ENCODE data around the gene GTF3C2.
A peak's percentile ranks its signal among the peaks of the same experiment; 100 is the strongest.
"Not testable (repeated sequence)": the region's sequence is repeated elsewhere in the genome, so short reads cannot be mapped to it uniquely, and the experiment has no call there.

Gene GTF3C2

DNA sequence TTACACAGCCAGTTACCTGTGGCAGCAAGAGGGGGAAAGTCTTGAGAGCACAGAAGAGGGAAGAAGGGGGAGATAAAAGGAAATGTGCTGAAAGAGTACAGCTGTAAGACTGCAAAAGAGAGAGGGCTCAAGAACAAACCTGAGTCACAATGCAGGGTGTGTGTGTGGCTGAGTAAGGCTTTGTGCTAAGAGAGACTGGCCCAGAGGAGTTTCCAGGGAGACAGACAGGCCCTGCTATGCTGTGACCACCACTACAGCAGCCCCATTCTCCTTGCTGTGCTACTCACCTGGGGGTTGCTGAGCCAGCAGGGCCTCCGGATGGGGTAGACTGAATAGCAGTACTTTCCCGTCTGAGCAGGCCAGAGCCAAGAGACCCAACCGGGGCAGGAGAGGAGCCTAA lies 21.3 kb downstream of the GTF3C2 start:
- H3K4me3 ChIP-seq (ENCODE audit: low read depth, low read length): no peak overlapping the region
- TF ChIP-seq, protein P1, sequence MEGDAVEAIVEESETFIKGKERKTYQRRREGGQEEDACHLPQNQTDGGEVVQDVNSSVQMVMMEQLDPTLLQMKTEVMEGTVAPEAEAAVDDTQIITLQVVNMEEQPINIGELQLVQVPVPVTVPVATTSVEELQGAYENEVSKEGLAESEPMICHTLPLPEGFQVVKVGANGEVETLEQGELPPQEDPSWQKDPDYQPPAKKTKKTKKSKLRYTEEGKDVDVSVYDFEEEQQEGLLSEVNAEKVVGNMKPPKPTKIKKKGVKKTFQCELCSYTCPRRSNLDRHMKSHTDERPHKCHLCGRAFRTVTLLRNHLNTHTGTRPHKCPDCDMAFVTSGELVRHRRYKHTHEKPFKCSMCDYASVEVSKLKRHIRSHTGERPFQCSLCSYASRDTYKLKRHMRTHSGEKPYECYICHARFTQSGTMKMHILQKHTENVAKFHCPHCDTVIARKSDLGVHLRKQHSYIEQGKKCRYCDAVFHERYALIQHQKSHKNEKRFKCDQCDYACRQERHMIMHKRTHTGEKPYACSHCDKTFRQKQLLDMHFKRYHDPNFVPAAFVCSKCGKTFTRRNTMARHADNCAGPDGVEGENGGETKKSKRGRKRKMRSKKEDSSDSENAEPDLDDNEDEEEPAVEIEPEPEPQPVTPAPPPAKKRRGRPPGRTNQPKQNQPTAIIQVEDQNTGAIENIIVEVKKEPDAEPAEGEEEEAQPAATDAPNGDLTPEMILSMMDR (IDR thresholded peaks at IDR 0.05; ENCODE audit: borderline replicate concordance, insufficient read depth, low read depth, low read length): no peak

DNA sequence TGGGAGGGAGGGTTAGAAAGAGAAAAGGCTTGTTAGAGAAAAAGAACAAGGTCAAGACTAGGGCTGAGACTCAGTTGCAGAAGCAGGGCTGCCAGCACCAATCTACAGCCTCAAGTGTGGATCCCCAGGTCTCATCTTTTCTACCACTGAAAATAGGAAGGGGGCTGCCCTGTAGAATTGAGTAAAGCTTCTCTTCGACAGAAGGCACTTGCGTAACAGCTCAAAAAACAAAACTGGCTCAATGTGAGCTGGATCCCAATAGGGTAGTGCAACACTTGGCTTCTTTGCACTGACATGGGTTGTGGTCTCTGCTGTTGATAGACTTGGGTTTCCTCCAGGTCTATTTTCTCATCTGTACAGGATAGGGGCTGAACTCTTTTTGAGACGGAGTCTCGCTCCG lies 31.8 kb downstream of the GTF3C2 start:
- no peak overlapping the region for H3K4me3 ChIP-seq (ENCODE audit: low read depth, low read length)
- TF ChIP-seq, protein P1 (IDR thresholded peaks at IDR 0.05; ENCODE audit: borderline replicate concordance, insufficient read depth, low read depth, low read length): no peak

DNA sequence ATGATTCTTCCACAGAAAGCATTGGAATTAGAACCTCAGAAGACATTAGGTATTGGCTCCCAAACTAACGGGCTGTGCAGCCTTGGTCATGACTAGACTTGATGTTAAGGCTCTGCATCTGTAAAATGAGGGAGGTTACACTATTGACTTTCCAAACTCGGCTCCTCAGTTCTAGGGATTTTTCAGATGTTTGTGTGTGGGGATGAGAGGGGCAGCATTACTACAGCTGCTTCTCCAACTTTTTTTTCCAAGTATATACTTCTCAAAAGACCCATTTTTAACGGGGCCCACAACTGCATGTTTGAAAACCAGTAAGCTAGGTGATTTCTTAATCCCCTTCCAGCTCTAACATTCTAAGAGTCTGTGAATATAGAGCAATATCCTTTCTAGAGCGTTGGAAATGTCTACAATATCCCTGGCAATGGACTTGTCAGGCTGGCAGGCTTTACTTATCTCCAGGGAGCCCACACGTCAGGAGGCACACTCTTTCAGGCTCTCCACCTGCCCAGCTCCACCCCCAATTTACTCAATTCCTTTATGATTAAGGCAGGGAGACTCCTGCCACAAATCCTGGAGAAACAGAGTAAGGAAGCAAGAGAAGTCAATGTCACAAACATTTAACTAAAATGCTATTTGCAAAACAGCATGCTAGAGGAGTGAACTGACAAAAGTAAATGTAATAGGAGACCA lies 32.8 kb downstream of the GTF3C2 start:
- peak overlapping the region; percentile 88 for H3K4me3 ChIP-seq (ENCODE audit: low read depth, low read length)
- TF ChIP-seq, protein P1 (IDR thresholded peaks at IDR 0.05; ENCODE audit: borderline replicate concordance, insufficient read depth, low read depth, low read length): no peak

DNA sequence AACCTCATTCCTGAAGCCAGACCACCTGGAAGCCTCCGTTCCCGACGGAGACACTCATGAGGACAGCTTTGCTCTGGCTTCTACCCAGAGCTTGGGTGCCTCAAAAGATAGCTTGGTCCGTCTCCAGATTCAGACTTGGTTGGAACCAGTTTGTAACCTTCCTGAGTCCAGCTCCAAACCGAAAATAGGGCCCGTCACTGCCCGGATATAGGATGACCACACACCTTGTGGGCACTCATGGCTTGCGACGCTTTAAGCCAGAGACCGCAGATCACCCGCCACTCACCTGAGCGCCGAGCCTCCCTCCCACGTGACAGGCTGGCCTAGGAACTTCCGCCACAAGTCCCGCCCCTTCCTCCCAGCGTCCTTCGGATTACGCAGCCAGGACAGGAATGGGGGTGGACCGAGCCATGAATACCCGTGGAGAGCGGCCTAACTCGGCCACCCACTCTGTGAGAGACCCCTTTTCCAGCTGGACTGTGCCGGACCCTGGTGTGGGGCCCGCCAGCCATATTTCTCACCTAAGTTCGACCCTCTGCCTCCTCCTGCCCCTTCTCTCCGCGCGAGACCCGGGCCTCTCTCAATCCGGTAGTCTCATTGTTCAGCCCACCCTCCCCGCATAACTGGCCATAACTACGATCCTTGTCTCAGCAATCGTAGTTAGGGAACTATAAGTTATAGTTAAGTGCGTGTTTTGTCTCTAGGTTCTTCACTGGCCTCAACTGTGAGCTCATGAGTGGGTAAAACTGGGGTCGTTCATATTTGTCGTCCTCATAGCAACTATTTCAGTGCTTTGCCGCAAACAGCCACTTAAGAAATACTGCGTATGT lies 33.6 kb downstream of the GTF3C2 start, which contains the start of gene MPV17:
Gene MPV17, minus strand, starts transcription at position 332 of the 830 bp plus-strand sequence. CDS start 580 bp downstream, outside the sequence.
- TF ChIP-seq, protein P1 (IDR thresholded peaks at IDR 0.05; ENCODE audit: borderline replicate concordance, insufficient read depth, low read depth, low read length): no peak
- H3K4me3 ChIP-seq (ENCODE audit: low read depth, low read length): peak within 1 kb of the TSS; percentile 88

DNA sequence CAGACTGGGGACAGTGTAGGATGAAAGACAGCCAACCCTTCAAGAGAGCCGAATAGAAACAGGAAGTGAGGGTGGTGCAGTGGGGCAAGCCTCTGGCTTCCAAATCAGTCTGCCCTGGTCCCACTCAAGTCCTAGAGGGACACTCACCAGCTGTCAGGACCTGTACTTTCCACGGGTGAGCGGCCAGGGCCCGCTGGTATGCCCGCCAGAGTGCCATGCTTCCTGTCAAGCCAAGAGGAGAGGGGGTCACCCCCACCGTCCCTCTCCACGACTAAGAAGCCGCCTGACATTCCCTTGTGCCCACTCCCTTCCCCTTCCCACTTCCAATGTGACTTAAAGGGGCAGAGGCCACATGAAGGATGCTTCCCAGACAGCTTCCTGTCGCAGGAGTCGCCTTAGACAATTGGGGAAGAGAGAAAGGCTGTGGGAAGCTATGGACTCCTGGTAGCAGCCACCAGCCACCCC lies 34.2 kb downstream of the GTF3C2 start:
- peak overlapping the region; percentile 88 for H3K4me3 ChIP-seq (ENCODE audit: low read depth, low read length)
- TF ChIP-seq, protein P1 (IDR thresholded peaks at IDR 0.05; ENCODE audit: borderline replicate concordance, insufficient read depth, low read depth, low read length): no peak

DNA sequence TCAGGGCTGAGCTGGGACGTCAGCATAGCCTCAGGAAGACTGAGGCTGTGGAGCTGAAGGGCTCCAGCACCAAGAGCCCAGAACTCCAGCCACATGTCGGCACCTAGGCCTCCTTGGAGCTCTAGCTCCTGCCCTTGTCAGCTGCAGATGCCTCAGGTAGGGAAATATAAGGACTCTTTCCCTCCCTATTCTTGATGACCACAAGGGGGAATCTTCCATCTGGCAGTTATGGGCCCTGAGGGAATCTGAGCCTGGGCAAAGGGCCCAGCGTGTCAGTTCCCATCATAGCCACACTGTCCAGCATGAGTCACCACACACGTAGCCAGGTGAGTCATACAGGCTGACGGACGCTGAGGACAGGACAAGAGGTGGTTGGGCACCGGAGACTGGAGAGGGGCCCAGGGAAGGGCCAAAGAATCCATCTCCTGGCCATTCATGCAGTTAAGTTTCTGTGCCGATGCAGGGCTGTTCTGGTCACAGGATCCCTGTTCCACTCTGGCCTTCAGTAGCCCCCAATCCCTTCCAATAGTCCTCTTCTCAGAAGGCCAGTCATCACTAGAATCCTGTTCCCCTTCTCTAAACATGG lies 35.5 kb downstream of the GTF3C2 start:
- TF ChIP-seq, protein P1 (IDR thresholded peaks at IDR 0.05; ENCODE audit: borderline replicate concordance, insufficient read depth, low read depth, low read length): no peak
- H3K4me3 ChIP-seq (ENCODE audit: low read depth, low read length): no peak overlapping the region

DNA sequence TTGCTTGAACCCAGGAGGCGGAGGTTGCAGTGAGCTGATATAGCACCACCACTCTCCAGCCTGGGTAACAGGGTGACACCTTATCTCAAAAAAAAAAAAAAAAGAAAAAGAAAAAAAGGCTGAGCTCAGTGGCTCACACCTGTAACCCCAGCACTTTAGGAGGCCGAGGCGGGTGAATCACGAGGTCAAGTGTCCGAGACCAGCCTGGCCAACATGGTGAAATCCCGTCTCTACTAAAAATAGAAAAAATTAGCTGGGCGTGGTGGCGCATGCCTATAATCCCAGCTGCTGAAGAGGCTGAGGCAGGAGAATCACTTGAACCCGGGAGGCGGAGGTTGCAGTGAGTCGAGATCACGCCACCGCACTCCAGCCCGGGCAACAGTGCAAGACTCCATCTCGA lies 36.7 kb downstream of the GTF3C2 start:
- H3K4me3 ChIP-seq (ENCODE audit: low read depth, low read length): not testable (repeated sequence)

Data from GM12875 (cell line).